GM18519 (cell line): ENCODE data around the gene SSBP3.

Source experiments
- ATAC-seq: cut with Tn5 transposase; IDR thresholded peaks from one replicate; pipeline ENCODE4 v1.9.1; 2021; ENCODE audit warnings: mild to moderate bottlenecking, moderate library complexity; ENCODE audit not compliant: unreplicated experiment, low FRiP score

SSBP3 gene

GRCh38 chr1:54273092-54273794 is 133.0 kb downstream of the SSBP3 start:
- no peak for ATAC-seq

GRCh38 chr1:54272772-54273091 is 133.5 kb downstream of the SSBP3 start:
- no peak for ATAC-seq

GRCh38 chr1:54272134-54272533 is 134.1 kb downstream of the SSBP3 start:
- no peak for ATAC-seq

- ATAC-seq, result no peak
Measured at GRCh38 chr1:54271341-54271740, 134.9 kb downstream of the SSBP3 start.

- no peak for ATAC-seq
Measured at GRCh38 chr1:54270543-54270942, 135.7 kb downstream of the SSBP3 start.

GRCh38 chr1:54268762-54269297 is 137.4 kb downstream of the SSBP3 start:
- ATAC-seq, result no peak

- ATAC-seq, result no peak
Measured at GRCh38 chr1:54267815-54268761, 138.1 kb downstream of the SSBP3 start.

- ATAC-seq, result no peak
Measured at GRCh38 chr1:54266908-54267307, 139.3 kb downstream of the SSBP3 start.

- no peak for ATAC-seq
Measured at GRCh38 chr1:54266195-54266594, 140.0 kb downstream of the SSBP3 start.

GRCh38 chr1:54265659-54266058 is 140.5 kb downstream of the SSBP3 start:
- no peak for ATAC-seq

GRCh38 chr1:54265126-54265525 is 141.1 kb downstream of the SSBP3 start:
- no peak for ATAC-seq

GRCh38 chr1:54263601-54264226 is 142.5 kb downstream of the SSBP3 start:
- ATAC-seq, result no peak

- no peak for ATAC-seq
Measured at GRCh38 chr1:54262244-54262643, 143.9 kb downstream of the SSBP3 start.

GRCh38 chr1:54260810-54261209 is 145.4 kb downstream of the SSBP3 start:
- ATAC-seq, result no peak

- no peak for ATAC-seq
Measured at GRCh38 chr1:54259546-54260140, 146.6 kb downstream of the SSBP3 start.

- ATAC-seq, result no peak
Measured at GRCh38 chr1:54257876-54258275, 148.3 kb downstream of the SSBP3 start.

GRCh38 chr1:54257346-54257620 is 148.9 kb downstream of the SSBP3 start:
- ATAC-seq, result no peak

GRCh38 chr1:54256522-54257345 is 149.5 kb downstream of the SSBP3 start:
- no peak for ATAC-seq

GRCh38 chr1:54255026-54255702 is 151.0 kb downstream of the SSBP3 start:
- no peak for ATAC-seq

GRCh38 chr1:54254055-54254454 is 152.1 kb downstream of the SSBP3 start:
- ATAC-seq, result no peak
